Medulla oblongata (tissue), 1 donor: ENCODE measurements around the gene LYG1.
"Not testable (repeated sequence)": the region's sequence is repeated elsewhere in the genome, so short reads cannot be mapped to it uniquely, and the experiment has no call there.

Experiments used
- DNase-seq: peaks from one replicate; pipeline ENCODE4 v3.0.0-alpha.2; 2015; ENCODE audit errors: extremely low spot score

Gene LYG1

GRCh38 chr2:99301097-99301496 lies at the start of gene LYG1:
Gene LYG1, minus strand, starts transcription at chr2:99301197. Its CDS starts 5,527 bp downstream, at chr2:99295670.
- not testable (repeated sequence) for DNase-seq

- DNase-seq: no peak
Observed at GRCh38 chr2:99350194-99350593, 49.2 kb upstream of the LYG1 start.

GRCh38 chr2:99348173-99348572 lies 47.2 kb upstream of the LYG1 start:
- DNase-seq: no peak

- no peak for DNase-seq
Observed at GRCh38 chr2:99346218-99346617, 45.2 kb upstream of the LYG1 start.

- not testable (repeated sequence) for DNase-seq
Observed at GRCh38 chr2:99345446-99345845, 44.4 kb upstream of the LYG1 start.

- DNase-seq: no peak
Observed at GRCh38 chr2:99342536-99342935, 41.5 kb upstream of the LYG1 start.

GRCh38 chr2:99340669-99341236 lies 39.8 kb upstream of the LYG1 start:
- DNase-seq: no peak

- DNase-seq: peak; percentile 6
Observed at GRCh38 chr2:99338029-99338585, 37.1 kb upstream of the LYG1 start.

- DNase-seq: peak; percentile 98
Observed at GRCh38 chr2:99337113-99338028, 36.4 kb upstream of the LYG1 start, which contains the start of gene EIF5B. Gene EIF5B, plus strand, starts transcription at chr2:99337389. Its CDS starts 166 bp downstream, at chr2:99337555.

- DNase-seq: no peak
Observed at GRCh38 chr2:99336804-99337112, 35.8 kb upstream of the LYG1 start.

- peak; percentile 99 for DNase-seq
Observed at GRCh38 chr2:99335911-99336803, 35.2 kb upstream of the LYG1 start, which contains the start of gene TXNDC9. Gene TXNDC9, minus strand, starts transcription at chr2:99336333. Its CDS starts 3,123 bp downstream, at chr2:99333210.

- no peak for DNase-seq
Observed at GRCh38 chr2:99325384-99325783, 24.4 kb upstream of the LYG1 start.

GRCh38 chr2:99317873-99318200 lies 16.8 kb upstream of the LYG1 start:
- DNase-seq: not testable (repeated sequence)

GRCh38 chr2:99317161-99317872 lies 16.3 kb upstream of the LYG1 start:
- DNase-seq: no peak

GRCh38 chr2:99299580-99299979 lies 1.4 kb downstream of the LYG1 start:
- DNase-seq: no peak

GRCh38 chr2:99297994-99298393 lies 3.0 kb downstream of the LYG1 start:
- DNase-seq: no peak

- DNase-seq: no peak
Observed at GRCh38 chr2:99285526-99285925, 15.5 kb downstream of the LYG1 start.

GRCh38 chr2:99279969-99280695 lies 20.9 kb downstream of the LYG1 start:
- no peak for DNase-seq

- no peak for DNase-seq
Observed at GRCh38 chr2:99278793-99279291, 22.2 kb downstream of the LYG1 start.

- DNase-seq: not testable (repeated sequence)
Observed at GRCh38 chr2:99278195-99278765, 22.7 kb downstream of the LYG1 start.
